ENCODE measurements around the gene SH2D7. TPM values are rescaled to one million over a fixed set of nuclear protein-coding genes. Genes with fewer than 3 reads are reported as not detected.

SH2D7 gene
- total RNA-seq, 2 experiments from 2014 or later: not detected

- peak overlapping the region; percentile 95 for H3K4me3 Mint-ChIP-seq
- peak overlapping the region; percentile 87 for H3K27ac Mint-ChIP-seq
- H3K36me3 Mint-ChIP-seq (ENCODE audit: low read depth): peaks cover 21% of the 10 kb centered on the region
- no peaks in the 10 kb centered on the region for H3K9me3 Mint-ChIP-seq
- ChIA-PET POLR2A (interaction anchor here (1.1 kb wide), 1 partner anchor 64 kb away, joined by 5 read pairs; no protein-coding TSS in a partner anchor), CTCF (interaction anchor here (0.5 to 2.0 kb wide), 7 partner anchors 7 to 74 kb away, joined by 3 to 6 read pairs (median 4); partner anchors contain the start of gene SH2D7)
- no peak for DNase-seq
- peaks cover 55% of the 10 kb centered on the region for H3K4me1 Mint-ChIP-seq
- no peaks in the 10 kb centered on the region for H3K27me3 Mint-ChIP-seq
Observed at GRCh38 chr15:78075490-78076230, 16.7 kb upstream of the SH2D7 start.

GRCh38 chr15:78076231-78077052 is 15.9 kb upstream of the SH2D7 start:
- DNase-seq: no peak

GRCh38 chr15:78077053-78077870 is 15.1 kb upstream of the SH2D7 start, which contains the start of gene TBC1D2B:
TSS of gene TBC1D2B (minus strand) at chr15:78077711. CDS start at chr15:78077652, 59 bp downstream.
- peak within 1 kb of the TSS; percentile 87 for H3K27ac Mint-ChIP-seq

More at GRCh38 chr15:78076231-78077052, 15.9 kb upstream of the SH2D7 start:
- Mint-ChIP-seq H3K9me3 (no peaks in the 10 kb centered on the region), H3K27ac (peak overlapping the region; percentile 87), H3K4me1 (peaks cover 50% of the 10 kb centered on the region), H3K27me3 (no peaks in the 10 kb centered on the region), H3K4me3 (peak overlapping the region; percentile 95), H3K36me3 (ENCODE audit: low read depth) (peaks cover 19% of the 10 kb centered on the region)
- CTCF ChIA-PET: interaction anchor here (0.5 to 2.0 kb wide), 7 partner anchors 17 to 74 kb away, joined by 3 to 6 read pairs (median 4); partner anchors contain the start of gene SH2D7
- POLR2A ChIA-PET: interaction anchor here (1.1 kb wide), 1 partner anchor 64 kb away, joined by 5 read pairs; no protein-coding TSS in a partner anchor

GRCh38 chr15:78077871-78078210 is 14.5 kb upstream of the SH2D7 start:
- H3K27me3 Mint-ChIP-seq: no peaks in the 10 kb centered on the region
- H3K36me3 Mint-ChIP-seq (ENCODE audit: low read depth): peaks cover 15% of the 10 kb centered on the region
- no peak for DNase-seq
- no peaks in the 10 kb centered on the region for H3K9me3 Mint-ChIP-seq
- peaks cover 44% of the 10 kb centered on the region for H3K4me1 Mint-ChIP-seq
- CTCF ChIA-PET: interaction anchor here (0.8 to 1.7 kb wide), 5 partner anchors 9 to 53 kb away, joined by 3 to 4 read pairs (median 3); no protein-coding TSS in a partner anchor
- peak overlapping the region; percentile 84 for H3K27ac Mint-ChIP-seq
- peak overlapping the region; percentile 75 for H3K4me3 Mint-ChIP-seq
- POLR2A ChIA-PET: no interaction called here

More at GRCh38 chr15:78077053-78077870, 15.1 kb upstream of the SH2D7 start, which contains the start of gene TBC1D2B:
- DNase-seq: peak; percentile 69
- ChIA-PET CTCF (interaction anchor here (0.7 to 1.4 kb wide), 5 partner anchors 27 to 53 kb away, joined by 3 to 5 read pairs (median 3); no protein-coding TSS in a partner anchor), POLR2A (no interaction called here)
- H3K4me3 Mint-ChIP-seq: peak within 1 kb of the TSS; percentile 95
- peaks cover 15% of the 10 kb centered on the region for H3K36me3 Mint-ChIP-seq (ENCODE audit: low read depth)
- H3K27me3 Mint-ChIP-seq: no peaks in the 10 kb centered on the region
- H3K9me3 Mint-ChIP-seq: no peaks in the 10 kb centered on the region
- peaks cover 44% of the 10 kb centered on the region for H3K4me1 Mint-ChIP-seq

GRCh38 chr15:78079298-78080087 is 12.9 kb upstream of the SH2D7 start:
- no peak overlapping the region for H3K27ac Mint-ChIP-seq
- peaks cover 44% of the 10 kb centered on the region for H3K4me1 Mint-ChIP-seq
- POLR2A ChIA-PET: no interaction called here
- no peak overlapping the region for H3K4me3 Mint-ChIP-seq
- DNase-seq: no peak
- H3K36me3 Mint-ChIP-seq (ENCODE audit: low read depth): peaks cover 8% of the 10 kb centered on the region
- CTCF ChIA-PET: interaction anchor here (0.7 to 1.7 kb wide), 6 partner anchors 22 to 44 kb away, joined by 3 to 4 read pairs (median 4); no protein-coding TSS in a partner anchor
- no peaks in the 10 kb centered on the region for H3K27me3 Mint-ChIP-seq
- H3K9me3 Mint-ChIP-seq: no peaks in the 10 kb centered on the region

GRCh38 chr15:78080088-78080460 is 12.3 kb upstream of the SH2D7 start:
- DNase-seq: no peak
- peaks cover 43% of the 10 kb centered on the region for H3K4me1 Mint-ChIP-seq
- H3K27ac Mint-ChIP-seq: no peak overlapping the region
- ChIA-PET POLR2A (no interaction called here), CTCF (interaction anchor here (1.0 to 1.6 kb wide), 4 partner anchors 21 to 45 kb away, joined by 3 to 4 read pairs (median 4); no protein-coding TSS in a partner anchor)
- H3K9me3 Mint-ChIP-seq: no peaks in the 10 kb centered on the region
- H3K36me3 Mint-ChIP-seq (ENCODE audit: low read depth): peaks cover 5% of the 10 kb centered on the region
- no peak overlapping the region for H3K4me3 Mint-ChIP-seq
- H3K27me3 Mint-ChIP-seq: no peaks in the 10 kb centered on the region

GRCh38 chr15:78082106-78082742 is 10.1 kb upstream of the SH2D7 start:
- ChIA-PET POLR2A (no interaction called here), CTCF (interaction anchor here (0.9 to 3.2 kb wide), 4 partner anchors 9 to 48 kb away, joined by 3 to 11 read pairs (median 6); no protein-coding TSS in a partner anchor)
- DNase-seq: no peak
- Mint-ChIP-seq H3K4me3 (no peak overlapping the region), H3K27ac (no peak overlapping the region), H3K9me3 (no peaks in the 10 kb centered on the region), H3K27me3 (no peaks in the 10 kb centered on the region), H3K4me1 (peaks cover 32% of the 10 kb centered on the region), H3K36me3 (ENCODE audit: low read depth) (no peaks in the 10 kb centered on the region)

GRCh38 chr15:78082743-78083110 is 9.6 kb upstream of the SH2D7 start:
- H3K27me3 Mint-ChIP-seq: no peaks in the 10 kb centered on the region
- no peak for DNase-seq
- no peaks in the 10 kb centered on the region for H3K36me3 Mint-ChIP-seq (ENCODE audit: low read depth)
- ChIA-PET POLR2A (no interaction called here), CTCF (interaction anchor here (0.9 to 3.2 kb wide), 7 partner anchors 8 to 65 kb away, joined by 3 to 11 read pairs (median 4); no protein-coding TSS in a partner anchor)
- H3K9me3 Mint-ChIP-seq: no peaks in the 10 kb centered on the region
- H3K27ac Mint-ChIP-seq: no peak overlapping the region
- H3K4me1 Mint-ChIP-seq: peaks cover 32% of the 10 kb centered on the region
- H3K4me3 Mint-ChIP-seq: no peak overlapping the region

- no peak for DNase-seq
- peaks cover 27% of the 10 kb centered on the region for H3K4me1 Mint-ChIP-seq
- peak overlapping the region; percentile 48 for H3K27ac Mint-ChIP-seq
- no peaks in the 10 kb centered on the region for H3K9me3 Mint-ChIP-seq
- no peak overlapping the region for H3K4me3 Mint-ChIP-seq
- H3K27me3 Mint-ChIP-seq: no peaks in the 10 kb centered on the region
- H3K36me3 Mint-ChIP-seq (ENCODE audit: low read depth): no peaks in the 10 kb centered on the region
- ChIA-PET POLR2A (no interaction called here), CTCF (interaction anchor here (0.8 to 3.2 kb wide), 8 partner anchors 8 to 66 kb away, joined by 3 to 11 read pairs (median 3); no protein-coding TSS in a partner anchor)
Observed at GRCh38 chr15:78083186-78083585, 9.2 kb upstream of the SH2D7 start.

- Mint-ChIP-seq H3K27ac (peak overlapping the region; percentile 28), H3K4me3 (no peak overlapping the region), H3K4me1 (peaks cover 26% of the 10 kb centered on the region), H3K36me3 (ENCODE audit: low read depth) (no peaks in the 10 kb centered on the region), H3K27me3 (no peaks in the 10 kb centered on the region), H3K9me3 (no peaks in the 10 kb centered on the region)
- DNase-seq: peak; percentile 36
- CTCF ChIA-PET: interaction anchor here (0.8 to 3.2 kb wide), 7 partner anchors 9 to 66 kb away, joined by 3 to 11 read pairs (median 3); no protein-coding TSS in a partner anchor
- POLR2A ChIA-PET: no interaction called here
Observed at GRCh38 chr15:78083687-78084448, 8.5 kb upstream of the SH2D7 start.
